H9 (cell line): Measurements from ENCODE around the gene CEP44. TPM values are rescaled to one million over a fixed set of nuclear protein-coding genes. Genes with fewer than 3 reads are reported as not detected.

Experiments
- DNase-seq: peaks from one replicate; pipeline ENCODE4 v3.0.0-alpha.2; 2017
- H2AFZ ChIP-seq: one replicate; pipeline ENCODE4 v1.6.1; 2013; ENCODE audit warnings: mild to moderate bottlenecking, low read length, control low read depth, moderate library complexity
- H2AK5ac ChIP-seq: 2 replicates; pipeline ENCODE4 v1.6.1; 2013; ENCODE audit warnings: low read length, control low read depth, mixed read lengths; ENCODE audit not compliant: insufficient read length
- H2BK120ac ChIP-seq: one replicate; pipeline ENCODE4 v1.6.1; 2013; ENCODE audit warnings: low read depth, mild to moderate bottlenecking, low read length, control low read depth, inconsistent platforms; ENCODE audit not compliant: poor library complexity, severe bottlenecking
- H2BK12ac ChIP-seq: 2 replicates; pipeline ENCODE4 v1.6.1; 2013; ENCODE audit warnings: low read length, control low read depth, mixed read lengths, low read depth; ENCODE audit not compliant: insufficient read length
- H2BK15ac ChIP-seq: 2 replicates; pipeline ENCODE4 v1.6.1; 2013; ENCODE audit warnings: low read depth, low read length, control low read depth
- H2BK20ac ChIP-seq: one replicate; pipeline ENCODE4 v1.6.1; 2013; ENCODE audit warnings: low read depth, mild to moderate bottlenecking, low read length, control low read depth, inconsistent platforms; ENCODE audit not compliant: poor library complexity, severe bottlenecking
- H2BK5ac ChIP-seq: 2 replicates; pipeline ENCODE4 v1.6.1; 2013; ENCODE audit warnings: low read length, control low read depth, mixed read lengths; ENCODE audit not compliant: insufficient read length
- H3K14ac ChIP-seq: 2 replicates; pipeline ENCODE4 v1.6.1; 2013; ENCODE audit warnings: low read length, control low read depth; ENCODE audit not compliant: insufficient read depth
- H3K18ac ChIP-seq: 2 replicates; pipeline ENCODE4 v1.6.1; 2013; ENCODE audit warnings: low read depth, mild to moderate bottlenecking, mixed read lengths, low read length, control low read depth; ENCODE audit not compliant: insufficient read length
- H3K23ac ChIP-seq: 2 replicates; pipeline ENCODE4 v1.6.1; 2013; ENCODE audit warnings: low read length, control low read depth, mixed read lengths, low read depth; ENCODE audit not compliant: insufficient read length
- H3K23me2 ChIP-seq: 2 replicates; pipeline ENCODE4 v1.6.1; 2013; ENCODE audit warnings: low read depth, mild to moderate bottlenecking, mixed read lengths, low read length, control low read depth; ENCODE audit not compliant: insufficient read length, poor library complexity, severe bottlenecking
- H3K27ac ChIP-seq: 2 replicates; pipeline ENCODE4 v1.5.1; 2013; ENCODE audit warnings: low read length, control low read depth, mixed read lengths, low read depth; ENCODE audit not compliant: insufficient read length
- H3K27me3 ChIP-seq: 2 replicates; pipeline ENCODE4 v1.6.1; 2013; ENCODE audit warnings: low read length, control low read depth, inconsistent platforms; ENCODE audit not compliant: insufficient read depth
- H3K4ac ChIP-seq: 2 replicates; pipeline ENCODE4 v1.6.1; 2013; ENCODE audit warnings: low read depth, mild to moderate bottlenecking, control low read depth, inconsistent platforms, low read length, moderate library complexity
- H3K4me1 ChIP-seq: 2 replicates; pipeline ENCODE4 v1.6.1; 2013; ENCODE audit warnings: low read length, control low read depth, inconsistent platforms; ENCODE audit not compliant: insufficient read depth
- H3K4me2 ChIP-seq: 2 replicates; pipeline ENCODE4 v1.6.1; 2013; ENCODE audit warnings: low read length, control low read depth, mixed read lengths; ENCODE audit not compliant: insufficient read length, insufficient read depth
- H3K56ac ChIP-seq: 2 replicates; pipeline ENCODE4 v1.6.1; 2013; ENCODE audit warnings: low read depth, mild to moderate bottlenecking, mixed read lengths, low read length, control low read depth; ENCODE audit not compliant: insufficient read length
- H3K79me1 ChIP-seq: 2 replicates; pipeline ENCODE4 v1.6.1; 2013; ENCODE audit warnings: low read depth, mild to moderate bottlenecking, moderate library complexity, low read length, control low read depth, inconsistent platforms; ENCODE audit not compliant: insufficient read depth, poor library complexity, severe bottlenecking
- H3K79me2 ChIP-seq: 2 replicates; pipeline ENCODE4 v1.6.1; 2013; ENCODE audit warnings: low read length, control low read depth, inconsistent platforms; ENCODE audit not compliant: insufficient read depth
- H3K9ac ChIP-seq: 2 replicates; pipeline ENCODE4 v1.6.1; 2013; ENCODE audit warnings: low read length, control low read depth, mixed read lengths; ENCODE audit not compliant: insufficient read length; ENCODE audit errors: extremely low read depth
- H3K9me3 ChIP-seq: one replicate; pipeline ENCODE4 v1.6.1; 2013; ENCODE audit warnings: low read depth, low read length, inconsistent platforms; ENCODE audit not compliant: control insufficient read depth
- H3T11ph ChIP-seq: one replicate; pipeline ENCODE4 v1.6.1; 2013; ENCODE audit warnings: mild to moderate bottlenecking, low read length, control low read depth, inconsistent platforms
- H4K20me1 ChIP-seq: one replicate; pipeline ENCODE4 v1.6.1; 2013; ENCODE audit not compliant: control insufficient read depth, insufficient read length, insufficient read depth
- H4K5ac ChIP-seq: 2 replicates; pipeline ENCODE4 v1.6.1; 2013; ENCODE audit warnings: low read depth, mild to moderate bottlenecking, mixed read lengths, low read length, control low read depth; ENCODE audit not compliant: insufficient read length
- H4K8ac ChIP-seq: replicated peaks from 2 replicates; pipeline ENCODE4 v1.6.1; 2013; ENCODE audit warnings: low read length, control low read depth, mixed read lengths, low read depth; ENCODE audit not compliant: insufficient read length
- H4K91ac ChIP-seq: 2 replicates; pipeline ENCODE4 v1.6.1; 2013; ENCODE audit warnings: low read depth, mild to moderate bottlenecking, moderate library complexity, mixed read lengths, low read length, control low read depth; ENCODE audit not compliant: insufficient read length
- H3K27ac Mint-ChIP-seq, 3 experiments: 2 replicates in 2 of 3; 3 replicates in 1 of 3; pipeline ENCODE4 v1.8.0; 2020 to 2021; ENCODE audit warnings: mixed read lengths in 3 of 3, mild to moderate bottlenecking in 1 of 3, moderate library complexity in 1 of 3
- H3K27me3 Mint-ChIP-seq: 2 replicates; pipeline ENCODE4 v1.8.0; 2021; ENCODE audit warnings: low read depth, mild to moderate bottlenecking, moderate library complexity, mixed read lengths
- H3K36me3 Mint-ChIP-seq, 3 experiments: 2 replicates in 2 of 3; 3 replicates in 1 of 3; pipeline ENCODE4 v1.8.0; 2020 to 2021; ENCODE audit warnings: low read depth in 3 of 3, mixed read lengths in 3 of 3; ENCODE audit not compliant: insufficient read depth in 1 of 3
- H3K4me1 Mint-ChIP-seq, 2 experiments: 2 replicates each; pipeline ENCODE4 v1.8.0; 2020; ENCODE audit warnings: mixed read lengths in 2 of 2
- H3K4me3 Mint-ChIP-seq, 2 experiments: 2 replicates in 1 of 2; 3 replicates in 1 of 2; pipeline ENCODE4 v1.8.0; 2020 to 2021; ENCODE audit warnings: mild to moderate bottlenecking in 2 of 2, mixed read lengths in 2 of 2, moderate library complexity in 1 of 2
- H3K9me3 Mint-ChIP-seq, 2 experiments: 2 replicates in 1 of 2; 3 replicates in 1 of 2; pipeline ENCODE4 v1.8.0; 2020; ENCODE audit warnings: mild to moderate bottlenecking in 2 of 2, mixed read lengths in 2 of 2, moderate library complexity in 1 of 2
- CTCF ChIP-seq: fragments of 200-600 bp; sonication (generic); conservative IDR thresholded peaks from 3 replicates; pipeline ENCODE4 v1.8.0; 2021; ENCODE audit warnings: antibody characterized with exemption, mild to moderate bottlenecking
- WGBS: extraction: QIAGEN DNeasy Blood & Tissue Kit; methylation state at CpG from one replicate; pipeline ENCODE4 v1.1.7; 2013; ENCODE audit warnings: missing lambda C conversion rate, low lambda C conversion rate, mixed read lengths; ENCODE audit not compliant: insufficient read length; ENCODE audit errors: extremely low coverage; 5-methylcytosine and 5-hydroxymethylcytosine counted together
- total RNA-seq: library from RNA; stranded (reverse); gene quantifications from 2 replicates; pipeline ENCODE4 v1.2.1, GENCODE V29; 2021

CEP44 gene
- total RNA-seq, 1 experiment from 2014 or later, result 16.5 TPM

GRCh38 chr4:174334628-174335027 is 50.9 kb downstream of the CEP44 start:
- Mint-ChIP-seq H3K27me3 (no peaks in the 10 kb centered on the region), H3K27ac (peak overlapping the region in 1 of 3 experiments; percentile 48; a peak in 1 of 7 replicates), H3K4me1 (peaks cover 5 to 8% of the 10 kb centered on the region in 2 experiments), H3K4me3 (no peak overlapping the region), H3K9me3 (no peaks in the 10 kb centered on the region), H3K36me3 (no peaks in the 10 kb centered on the region)
- TF ChIP-seq CTCF, result no peak
- H2BK20ac ChIP-seq, result no peak overlapping the region
- H3K14ac ChIP-seq, result no peak overlapping the region
- no peak overlapping the region for H2AFZ ChIP-seq
- no peak overlapping the region for H4K91ac ChIP-seq
- no peaks in the 10 kb centered on the region for H4K20me1 ChIP-seq
- no peak overlapping the region for H4K5ac ChIP-seq
- H3K4me2 ChIP-seq, result no peak overlapping the region
- H2BK5ac ChIP-seq, result no peak overlapping the region
- no CpG with 5 or more reads among the region's 3 CpGs for WGBS
- no peak overlapping the region for H3T11ph ChIP-seq
- H3K9me3 ChIP-seq, result no peaks in the 10 kb centered on the region
- DNase-seq, result no peak
- H3K56ac ChIP-seq, result no peak overlapping the region
- no peak overlapping the region for H3K23ac ChIP-seq
- H2BK120ac ChIP-seq, result no peak overlapping the region
- H2BK12ac ChIP-seq, result no peak overlapping the region
- H3K27ac ChIP-seq, result no peak overlapping the region
- no peaks in the 10 kb centered on the region for H3K79me2 ChIP-seq
- no peak overlapping the region for H2BK15ac ChIP-seq
- no peaks in the 10 kb centered on the region for H3K79me1 ChIP-seq
- no peak overlapping the region for H3K4ac ChIP-seq
- no peak overlapping the region for H2AK5ac ChIP-seq
- no peaks in the 10 kb centered on the region for H3K23me2 ChIP-seq
- H3K27me3 ChIP-seq, result no peaks in the 10 kb centered on the region
- no peak overlapping the region for H3K9ac ChIP-seq
- H3K4me1 ChIP-seq, result no peaks in the 10 kb centered on the region; the same call in 1 of the 2 replicates
- no peak overlapping the region for H4K8ac ChIP-seq
- no peak overlapping the region for H3K18ac ChIP-seq
